Inflammatory macrophage treated with lipopolysaccharide for 1 hour (primary cell): ENCODE results near the gene MYRFL.

Source experiments
- DNase-seq, 2 donors: peaks; one replicate each; pipeline ENCODE4 v3.0.0-alpha.2; 2020 to 2022

MYRFL gene

GRCh38 chr12:69900720-69901131 lies 75.7 kb downstream of the MYRFL start:
- peak; percentile 29 to 81 for DNase-seq

GRCh38 chr12:69901221-69901905 lies 76.3 kb downstream of the MYRFL start:
- DNase-seq: no peak

GRCh38 chr12:69903548-69903947 lies 78.5 kb downstream of the MYRFL start:
- no peak for DNase-seq

DNA sequence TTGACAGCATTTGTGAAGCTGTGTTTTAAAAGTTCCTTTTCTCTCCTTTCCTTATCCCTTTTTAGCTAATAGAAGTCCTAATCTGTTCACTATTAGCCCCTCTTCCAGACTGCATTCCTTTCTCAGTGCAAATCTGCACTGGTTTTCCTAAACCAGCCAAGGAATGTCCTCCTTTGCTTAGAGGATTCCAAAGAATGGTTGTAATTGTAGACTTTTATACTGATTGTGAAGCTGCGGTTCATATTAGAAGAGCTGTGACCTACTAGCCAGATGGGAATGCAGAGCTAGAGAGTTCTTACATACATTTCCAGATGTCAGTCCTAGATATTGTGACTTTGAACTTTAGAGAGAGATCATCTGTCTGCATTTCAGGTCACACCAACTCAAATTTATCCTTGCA lies 79.8 kb downstream of the MYRFL start:
- no peak for DNase-seq

- DNase-seq: no peak
Measured at GRCh38 chr12:69905801-69906200, 80.8 kb downstream of the MYRFL start.

GRCh38 chr12:69906411-69907216 lies 81.6 kb downstream of the MYRFL start:
- DNase-seq: no peak

- peak; percentile 72 to 93 for DNase-seq
Measured at GRCh38 chr12:69908203-69908602, 83.2 kb downstream of the MYRFL start.

- DNase-seq: no peak
Measured at GRCh38 chr12:69910694-69911093, 85.7 kb downstream of the MYRFL start.

GRCh38 chr12:69913526-69913925 lies 88.5 kb downstream of the MYRFL start:
- DNase-seq: peak; percentile 62 to 68

- DNase-seq: no peak
Measured at GRCh38 chr12:69915964-69916363, 90.9 kb downstream of the MYRFL start.

DNA sequence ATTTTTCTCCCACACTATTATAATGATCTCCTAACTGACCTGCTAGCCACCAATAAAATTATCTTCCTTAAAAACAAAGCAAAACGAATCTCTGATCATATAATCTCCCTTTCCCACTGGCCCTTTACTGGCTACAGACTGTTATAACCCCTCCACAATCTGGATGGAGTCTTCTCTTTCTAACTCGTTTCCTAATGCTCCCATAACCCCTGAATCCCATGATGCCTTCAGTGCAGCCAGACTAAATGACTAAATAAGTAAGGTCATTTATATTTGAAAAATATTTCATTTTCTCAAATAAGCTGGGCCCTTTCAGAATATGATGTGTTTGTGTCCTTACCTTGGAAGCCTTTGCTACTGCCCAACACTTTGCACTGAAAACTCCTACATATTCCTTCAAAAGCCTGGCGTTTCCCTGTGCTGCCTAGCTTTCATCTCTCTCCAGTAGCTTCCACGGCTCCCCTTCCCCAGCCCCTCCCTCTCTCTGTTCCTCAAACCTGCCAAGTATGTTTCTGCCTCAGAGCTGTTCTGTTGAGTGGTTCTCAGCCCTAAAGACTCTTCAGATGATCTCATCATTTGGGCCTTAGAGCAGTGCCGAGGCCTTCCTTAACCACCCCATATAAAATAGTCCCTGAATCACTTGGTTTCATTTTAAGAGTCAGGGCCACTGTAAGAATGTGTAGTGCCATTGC lies 91.7 kb downstream of the MYRFL start:
- DNase-seq: no peak

- DNase-seq: no peak
Measured at GRCh38 chr12:69918287-69918686, 93.3 kb downstream of the MYRFL start.

DNA sequence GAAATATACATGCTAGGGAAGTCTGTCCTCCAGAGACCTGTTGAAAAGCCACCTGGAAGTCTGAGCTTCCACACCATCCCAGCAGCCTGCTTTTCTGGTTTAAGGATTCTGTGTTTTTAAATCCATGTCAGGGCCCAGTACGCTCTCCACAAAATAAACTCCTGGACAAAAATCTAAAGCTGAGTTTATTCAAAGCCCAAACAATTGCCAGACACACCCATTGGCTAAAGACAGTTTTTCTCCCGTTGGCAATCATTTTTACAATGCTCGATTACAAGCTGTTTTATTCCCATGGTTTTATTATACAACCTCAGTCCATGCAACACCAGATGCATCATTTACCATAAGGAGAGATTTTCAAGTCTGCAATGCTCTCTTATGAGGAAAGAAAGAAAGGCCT lies 94.5 kb downstream of the MYRFL start:
- DNase-seq: no peak

- DNase-seq: no peak
Measured at GRCh38 chr12:69921831-69922230, 96.8 kb downstream of the MYRFL start.

DNA sequence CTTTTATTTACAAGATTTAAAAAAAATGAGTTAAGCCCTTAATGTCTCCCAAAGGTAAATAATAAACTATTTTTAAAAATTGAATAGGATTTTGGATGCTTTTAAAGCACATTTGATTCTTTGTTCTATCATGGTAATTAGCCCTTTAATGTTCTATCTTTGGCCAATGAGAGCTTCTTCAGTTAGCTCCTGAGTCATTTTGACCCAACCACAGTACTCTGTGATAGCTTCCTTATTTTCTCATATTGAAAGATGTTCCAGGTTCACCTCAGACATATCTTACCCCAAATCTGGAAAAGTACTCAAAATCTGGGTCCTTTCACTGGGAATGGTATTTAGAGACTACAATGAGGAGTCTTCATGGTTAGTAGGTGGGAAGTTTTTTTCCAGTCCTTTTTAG lies 98.0 kb downstream of the MYRFL start:
- DNase-seq: no peak

- DNase-seq: peak in 1 of 2 donors; percentile 20
Measured at GRCh38 chr12:69925291-69925690, 100.3 kb downstream of the MYRFL start.

DNA sequence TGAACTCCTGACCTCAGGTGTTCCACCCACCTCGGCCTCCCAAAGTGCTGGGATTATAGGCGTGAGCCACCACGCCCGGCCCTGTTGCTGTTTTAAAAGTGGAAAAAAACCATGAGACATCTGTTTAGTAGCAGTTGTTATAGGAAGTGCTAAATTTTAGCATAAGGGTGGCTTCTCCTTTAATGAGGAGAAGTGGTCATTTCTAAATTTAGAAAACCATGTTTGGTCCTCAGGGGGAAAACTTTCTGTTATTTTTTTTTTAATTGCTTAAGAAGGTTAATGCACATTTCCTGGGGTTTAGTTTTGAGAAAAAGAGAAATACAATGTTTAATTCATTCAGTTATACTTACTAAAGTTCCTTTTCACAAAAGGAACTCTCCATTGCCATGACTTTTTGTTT lies 102.1 kb downstream of the MYRFL start:
- DNase-seq: peak; percentile 44 to 45

DNA sequence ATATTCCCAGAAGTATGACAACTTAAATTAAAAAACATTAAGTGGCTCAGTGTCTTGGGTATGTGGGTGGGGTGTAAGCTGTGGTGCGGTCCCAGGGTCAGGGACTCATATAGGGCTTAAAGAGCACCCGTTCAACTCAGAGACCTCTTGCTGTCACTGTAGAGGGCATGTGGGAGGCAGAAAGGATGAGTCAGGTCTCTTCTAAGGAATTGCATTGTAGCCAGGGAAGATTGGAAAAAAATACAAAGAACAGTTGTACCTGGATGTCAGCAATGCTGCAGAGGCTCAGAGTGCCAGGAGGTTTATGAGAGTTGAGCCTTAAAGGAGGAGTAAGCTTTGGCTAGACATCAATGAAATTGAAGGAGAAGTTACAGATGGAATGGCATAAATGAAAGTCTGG lies 104.1 kb downstream of the MYRFL start:
- DNase-seq: no peak

GRCh38 chr12:69929531-69929930 lies 104.5 kb downstream of the MYRFL start:
- no peak for DNase-seq

DNA sequence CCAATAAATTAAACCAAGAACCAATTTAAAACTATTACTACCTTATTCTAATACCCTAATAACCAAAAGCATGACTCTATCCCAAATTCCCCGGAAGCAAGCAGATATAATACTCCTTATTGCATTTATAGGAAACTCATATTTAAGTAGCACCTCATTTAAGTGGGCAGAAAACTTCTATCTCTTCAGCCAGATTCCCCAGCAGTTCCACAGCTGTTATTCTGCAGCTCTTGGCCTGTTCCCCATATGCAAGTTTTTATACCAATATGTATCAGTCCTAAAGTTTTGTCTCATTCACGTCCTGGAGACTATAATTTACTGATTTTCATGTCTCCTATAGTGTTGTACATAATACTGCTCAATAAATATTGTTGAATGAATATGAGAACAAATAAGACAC lies 106.5 kb downstream of the MYRFL start:
- no peak for DNase-seq

- DNase-seq: no peak
Measured at GRCh38 chr12:69932154-69932553, 107.1 kb downstream of the MYRFL start.

GRCh38 chr12:69932676-69933552 lies 107.9 kb downstream of the MYRFL start:
- no peak for DNase-seq

GRCh38 chr12:69934011-69934410 lies 109.0 kb downstream of the MYRFL start:
- no peak for DNase-seq
